Neutrophil (primary cell): ENCODE measurements around the gene ISG15.

Experiments used
- H3K27ac ChIP-seq: fragments of 200-600 bp; sonication (generic); 2 replicates; pipeline ENCODE4 v1.5.1; 2016; ENCODE audit warnings: mild to moderate bottlenecking, moderate library complexity
- H3K27me3 ChIP-seq: fragments of 200-600 bp; sonication (generic); 2 replicates; pipeline ENCODE4 v1.6.0; 2016; ENCODE audit warnings: mild to moderate bottlenecking
- H3K36me3 ChIP-seq: fragments of 200-600 bp; sonication (generic); 2 replicates; pipeline ENCODE4 v1.5.1; 2017
- H3K4me1 ChIP-seq, 2 experiments: fragments of 200-600 bp in 1 of 2; sonication (generic) in 1 of 2; 1 replicate in 1 of 2; 2 replicates in 1 of 2; pipeline versions ENCODE4 v1.5.1 to v1.6.1; 2013 to 2016; ENCODE audit warnings: low read depth in 1 of 2, low read length in 1 of 2, mild to moderate bottlenecking in 1 of 2, moderate library complexity in 1 of 2; ENCODE audit not compliant: control insufficient read depth in 1 of 2, insufficient read depth in 1 of 2
- H3K4me3 ChIP-seq, 2 experiments: fragments of 200-600 bp in 1 of 2; sonication (generic) in 1 of 2; 1 replicate in 1 of 2; 2 replicates in 1 of 2; pipeline ENCODE4 v1.5.1; 2013 to 2016; ENCODE audit warnings: low read depth in 1 of 2, low read length in 1 of 2, mild to moderate bottlenecking in 1 of 2, moderate library complexity in 1 of 2
- H3K9me3 ChIP-seq: fragments of 200-600 bp; sonication (generic); 2 replicates; pipeline ENCODE4 v1.5.1; 2016
- CTCF ChIP-seq: fragments of 200-600 bp; sonication (generic); IDR thresholded peaks from 2 replicates; pipeline ENCODE4 v1.5.1; 2016; ENCODE audit warnings: antibody characterized with exemption

ISG15 gene

DNA sequence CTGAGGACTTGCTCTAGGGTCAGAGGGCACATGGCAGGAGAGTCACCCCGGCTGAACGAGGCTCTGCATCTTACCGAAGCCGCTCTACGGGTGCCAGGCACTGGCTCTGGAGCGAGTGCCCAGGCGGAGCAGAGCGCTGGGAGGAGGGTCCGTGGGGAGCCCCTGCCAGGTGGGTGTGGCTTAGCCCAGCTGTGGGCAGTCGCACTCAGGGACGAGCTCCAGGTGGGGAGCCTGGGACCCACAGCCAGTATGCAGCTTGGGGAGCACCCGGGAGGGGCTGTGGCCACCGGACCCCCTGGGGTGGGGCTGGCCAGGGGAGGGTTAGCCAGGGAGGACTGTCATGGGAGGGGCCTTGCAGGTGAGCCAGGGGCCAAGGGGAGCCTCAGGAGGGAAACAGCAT is 10.4 kb downstream of the ISG15 start:
- H3K4me3 ChIP-seq: no peak overlapping the region
- no peaks in the 10 kb centered on the region for H3K9me3 ChIP-seq
- no peaks in the 10 kb centered on the region for H3K36me3 ChIP-seq
- no peak overlapping the region for H3K27ac ChIP-seq
- TF ChIP-seq CTCF: no peak
- H3K27me3 ChIP-seq: peaks cover 93% of the 10 kb centered on the region
- peaks cover 0 to 12% of the 10 kb centered on the region in 2 experiments for H3K4me1 ChIP-seq

DNA sequence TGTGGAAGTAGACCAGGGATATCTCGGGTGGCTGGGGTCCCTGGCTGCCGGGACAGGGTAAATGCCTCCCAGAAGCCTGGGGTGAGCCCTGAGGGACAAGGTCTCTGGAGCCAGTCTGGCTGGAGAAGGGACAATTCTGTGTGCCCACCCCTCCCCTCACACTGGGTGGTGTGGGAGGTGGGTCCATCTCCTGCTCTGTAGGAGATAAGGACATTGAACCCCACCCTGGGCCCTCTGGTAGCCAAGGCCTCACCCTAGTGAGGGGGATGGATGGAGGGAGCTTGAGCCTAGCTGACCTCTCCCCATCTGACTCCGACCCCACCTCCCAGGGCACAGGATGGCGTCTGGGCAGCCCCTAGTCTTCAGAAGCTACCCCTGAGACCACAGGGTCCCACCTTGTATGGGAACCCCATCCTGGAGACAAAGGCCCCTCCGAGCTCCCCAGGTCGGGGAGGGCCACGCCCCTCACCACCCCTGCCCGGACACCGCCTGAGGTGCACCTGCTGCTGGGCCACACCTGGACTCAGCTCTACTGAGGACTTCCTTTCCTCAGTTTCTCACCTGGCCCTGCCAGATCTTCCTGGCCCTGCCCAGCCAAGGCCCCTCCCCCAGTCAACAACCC is 11.0 kb downstream of the ISG15 start:
- Histone ChIP-seq H3K36me3 (no peaks in the 10 kb centered on the region), H3K27ac (no peak overlapping the region), H3K4me1 (peaks cover 0 to 12% of the 10 kb centered on the region in 2 experiments), H3K9me3 (no peaks in the 10 kb centered on the region), H3K27me3 (peaks cover 88% of the 10 kb centered on the region), H3K4me3 (no peak overlapping the region)
- no peak for TF ChIP-seq CTCF

GRCh38 chr1:1024771-1025699 is 11.7 kb downstream of the ISG15 start:
- Histone ChIP-seq H3K36me3 (no peaks in the 10 kb centered on the region), H3K9me3 (no peaks in the 10 kb centered on the region), H3K4me1 (peaks cover 0 to 12% of the 10 kb centered on the region in 2 experiments), H3K27me3 (peaks cover 82% of the 10 kb centered on the region), H3K27ac (no peak overlapping the region), H3K4me3 (no peak overlapping the region)
- no peak for TF ChIP-seq CTCF

DNA sequence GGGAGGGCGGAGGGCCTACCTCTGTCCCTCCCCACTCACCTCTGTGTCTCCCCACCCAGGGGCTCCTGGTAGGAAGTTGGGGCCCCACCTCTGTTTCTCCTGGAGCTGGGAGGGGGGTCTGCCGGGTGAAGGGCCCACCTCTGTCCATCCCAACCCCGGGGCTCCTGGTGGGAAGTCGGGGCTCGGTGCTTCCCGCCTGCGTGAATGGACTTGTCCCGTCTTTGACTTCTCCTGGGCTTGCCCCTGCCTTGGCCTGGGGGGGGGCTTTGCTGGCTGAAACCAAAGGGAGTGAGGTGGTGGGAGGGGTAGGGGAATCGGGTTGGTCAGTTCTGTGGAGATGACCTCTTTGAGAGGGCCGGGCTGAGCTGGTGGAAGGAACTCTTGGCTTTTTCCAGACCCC is 12.4 kb downstream of the ISG15 start:
- H3K9me3 ChIP-seq: no peaks in the 10 kb centered on the region
- TF ChIP-seq CTCF: no peak
- no peak overlapping the region for H3K4me3 ChIP-seq
- peaks cover 76% of the 10 kb centered on the region for H3K27me3 ChIP-seq
- no peaks in the 10 kb centered on the region for H3K36me3 ChIP-seq
- H3K4me1 ChIP-seq: peaks cover 0 to 5% of the 10 kb centered on the region in 2 experiments
- no peak overlapping the region for H3K27ac ChIP-seq

DNA sequence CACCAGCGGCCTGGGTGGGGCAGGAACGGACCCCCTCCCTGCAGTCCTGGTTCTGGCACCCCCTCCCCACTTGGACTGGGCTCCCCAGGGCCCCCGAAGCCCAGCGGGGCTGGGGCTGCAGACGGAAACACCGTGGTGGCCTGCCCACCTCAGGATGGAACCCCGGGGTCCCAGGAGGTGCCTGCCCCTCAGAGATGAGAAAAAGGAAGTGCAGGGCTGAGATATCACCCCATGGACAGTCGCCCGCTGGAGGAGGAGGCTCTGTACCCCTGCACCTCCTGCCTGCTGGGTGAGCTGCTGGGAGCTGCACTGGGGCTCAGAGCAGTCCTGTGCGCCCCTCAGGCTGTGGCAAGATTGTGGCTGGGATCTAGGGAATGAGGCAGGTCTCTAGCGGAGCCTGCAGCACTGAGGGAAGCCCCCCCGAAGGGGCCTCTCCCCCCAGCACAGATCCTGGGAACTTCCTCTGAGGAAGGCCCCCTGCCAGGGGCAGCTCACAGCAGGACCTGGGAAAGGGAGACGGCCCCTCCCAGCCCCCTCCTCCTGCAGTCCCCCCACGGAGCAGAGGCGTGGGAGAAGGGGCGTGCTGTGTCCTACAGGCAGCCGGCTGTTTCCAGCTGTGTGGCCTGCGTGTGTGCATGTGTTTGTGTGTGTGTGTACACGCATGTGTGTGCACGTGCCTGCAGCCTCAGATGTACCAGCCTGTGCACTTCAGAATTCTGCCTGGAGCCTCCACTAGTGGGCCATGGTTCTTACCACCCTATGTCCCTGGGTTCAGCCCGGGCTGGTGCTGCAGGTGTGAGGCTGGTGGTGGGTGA is 13.5 kb downstream of the ISG15 start:
- Histone ChIP-seq H3K36me3 (no peaks in the 10 kb centered on the region), H3K27ac (no peak overlapping the region), H3K4me3 (no peak overlapping the region), H3K4me1 (no peaks in the 10 kb centered on the region), H3K9me3 (no peaks in the 10 kb centered on the region), H3K27me3 (peaks cover 76% of the 10 kb centered on the region)
- no peak for TF ChIP-seq CTCF
